ENCODE measurements around the gene MAP2K4.
"Not testable (repeated sequence)": the region's sequence is repeated elsewhere in the genome, so short reads cannot be mapped to it uniquely, and the experiment has no call there.

The MAP2K4 gene

GRCh38 chr17:12020642-12021622 lies at the start of gene MAP2K4:
MAP2K4 (plus strand) TSS chr17:12020877; CDS start chr17:12020887, 10 bp downstream.
- DNase-seq, result peak; percentile 63

DNA sequence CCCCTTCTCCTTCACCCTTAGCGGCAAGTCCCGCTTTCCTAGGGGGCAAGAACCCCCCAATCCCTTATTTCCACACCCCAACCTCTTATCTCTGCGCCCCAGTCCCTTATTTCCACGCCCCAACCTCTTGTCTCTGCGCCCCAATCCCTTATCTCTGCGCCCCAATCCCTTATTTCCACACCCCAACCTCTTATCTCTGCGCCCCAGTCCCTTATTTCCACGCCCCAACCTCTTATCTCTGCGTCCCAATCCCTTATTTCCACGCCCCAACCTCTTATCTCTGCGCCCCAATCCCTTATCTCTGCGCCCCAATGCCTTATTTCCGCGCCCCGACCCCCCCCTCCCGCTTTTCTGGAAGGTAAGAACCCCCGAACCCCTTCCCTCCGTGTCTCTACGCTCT lies 47.9 kb upstream of the MAP2K4 start:
- not testable (repeated sequence) for DNase-seq

DNA sequence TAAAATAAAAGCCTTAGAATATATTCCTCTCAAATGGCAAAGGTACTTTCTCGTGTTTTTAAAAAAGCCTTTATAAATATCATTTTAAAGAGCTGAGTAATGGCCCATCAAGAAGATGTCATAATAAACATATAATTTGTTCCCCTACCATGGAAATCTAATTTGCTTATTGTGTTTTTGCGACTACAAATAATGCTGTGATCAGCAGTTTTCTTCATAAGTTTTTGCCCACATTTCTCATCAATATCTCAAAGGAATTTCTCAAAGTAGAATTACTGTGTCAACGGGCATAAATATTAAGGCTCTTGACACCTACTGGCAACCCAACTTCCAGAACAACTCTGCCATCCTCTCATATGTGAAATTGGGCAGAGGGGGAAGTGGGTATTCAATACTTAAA lies 40.9 kb upstream of the MAP2K4 start:
- no peak for DNase-seq

GRCh38 chr17:11980813-11981212 lies 39.9 kb upstream of the MAP2K4 start:
- DNase-seq, result no peak

GRCh38 chr17:11981862-11982261 lies 38.8 kb upstream of the MAP2K4 start:
- DNase-seq, result no peak

GRCh38 chr17:11986179-11986941 lies 34.3 kb upstream of the MAP2K4 start:
- DNase-seq, result no peak

DNA sequence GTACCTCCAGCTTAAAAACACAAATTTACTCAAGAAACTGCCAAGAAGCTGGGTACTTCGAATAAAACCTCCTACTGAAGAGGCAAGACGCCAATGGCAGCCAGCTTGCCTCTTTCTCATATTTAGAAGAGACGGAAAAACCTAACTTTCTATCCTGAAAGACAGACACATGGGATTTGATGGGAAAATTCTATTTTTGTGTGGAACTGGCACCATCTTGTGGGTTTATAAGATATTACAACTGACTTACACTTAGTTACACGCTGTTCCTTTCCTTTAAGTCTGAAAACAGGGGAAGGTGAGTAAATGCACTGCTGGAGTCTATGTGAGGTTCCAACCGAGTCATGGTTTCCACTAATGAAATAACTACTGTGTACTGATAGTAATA lies 33.7 kb upstream of the MAP2K4 start:
- no peak for DNase-seq

GRCh38 chr17:11990363-11990983 lies 30.2 kb upstream of the MAP2K4 start:
- no peak for DNase-seq

DNA sequence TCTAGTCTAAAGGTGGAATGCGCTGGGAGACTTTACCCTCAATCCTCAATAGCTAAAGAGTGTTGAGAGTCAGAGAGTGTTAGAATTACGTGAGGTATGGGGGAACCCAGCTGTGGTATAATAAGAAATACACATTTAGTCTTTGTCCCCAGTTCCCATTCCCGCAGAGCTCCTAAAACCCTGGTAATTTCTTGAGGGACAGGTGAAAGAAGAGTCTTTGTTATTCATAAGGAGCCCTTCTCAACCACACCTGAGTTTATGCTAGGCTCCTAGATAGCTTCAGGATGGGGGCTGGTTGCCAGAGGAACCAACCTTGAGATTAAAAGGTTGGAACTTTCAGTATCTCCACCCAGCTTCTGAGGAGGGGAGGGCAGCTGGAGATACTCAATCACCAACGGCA lies 29.2 kb upstream of the MAP2K4 start:
- DNase-seq, result no peak

GRCh38 chr17:11996722-11997146 lies 23.9 kb upstream of the MAP2K4 start:
- peak; percentile 24 for DNase-seq

DNA sequence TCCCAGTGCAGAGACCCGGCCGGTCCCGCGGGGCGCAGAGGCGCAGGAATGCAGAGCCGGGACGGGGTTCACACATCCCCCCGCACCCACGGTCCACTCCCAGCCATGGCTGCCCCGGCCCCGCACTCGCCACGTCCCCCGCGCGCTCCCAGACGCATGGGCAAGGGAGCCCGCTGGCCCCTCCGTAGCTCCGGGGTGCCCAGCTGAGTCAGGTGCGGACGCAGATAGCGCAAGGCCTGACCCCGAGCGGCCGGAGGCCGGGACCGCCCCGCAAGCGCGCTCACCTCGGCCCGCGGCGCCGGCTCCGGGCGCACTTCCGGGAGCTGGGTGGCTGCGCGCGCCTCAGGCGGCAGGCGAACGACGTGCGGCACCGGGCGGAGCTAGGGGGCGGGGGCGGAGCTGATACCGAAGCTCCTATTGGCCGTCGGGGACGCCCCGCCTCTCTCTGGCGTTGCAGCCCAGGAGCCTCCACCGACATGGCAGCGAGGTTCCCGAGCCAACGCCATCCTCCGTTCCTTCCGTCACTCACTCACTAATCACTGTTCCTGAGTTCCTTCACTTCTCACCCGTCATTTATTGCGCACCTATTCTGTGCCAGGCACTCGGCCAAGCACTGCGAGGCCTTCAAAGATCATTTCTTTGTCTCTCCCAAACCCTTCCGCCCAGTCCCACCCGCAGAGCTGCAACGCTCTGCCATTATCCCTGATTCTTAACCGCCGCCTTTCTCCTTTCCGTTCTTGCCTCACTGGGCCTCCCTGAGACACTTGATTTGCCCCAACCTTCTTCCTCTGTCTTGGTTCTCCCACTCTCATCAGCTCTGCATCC lies 23.3 kb upstream of the MAP2K4 start, which contains the start of gene ZNF18:
TSS of gene ZNF18 (minus strand) at position 329 of the 825 bp plus-strand sequence. CDS start 4,646 bp downstream, outside the sequence.
- peak; percentile 84 for DNase-seq

DNA sequence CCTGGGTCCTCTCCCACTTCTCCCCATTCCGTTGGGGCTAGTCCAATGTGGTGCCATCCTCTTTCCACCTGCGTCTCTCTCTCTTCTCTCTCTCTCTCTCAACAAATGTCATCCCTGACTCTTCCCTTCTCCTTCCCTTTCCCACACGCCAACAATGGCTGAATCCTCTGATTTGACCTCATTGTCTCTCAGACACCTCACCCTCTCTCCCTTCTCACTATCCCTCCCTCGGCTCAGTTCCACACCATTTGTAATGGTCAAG lies 22.8 kb upstream of the MAP2K4 start:
- no peak for DNase-seq

GRCh38 chr17:11999696-12000095 lies 21.0 kb upstream of the MAP2K4 start:
- no peak for DNase-seq

DNA sequence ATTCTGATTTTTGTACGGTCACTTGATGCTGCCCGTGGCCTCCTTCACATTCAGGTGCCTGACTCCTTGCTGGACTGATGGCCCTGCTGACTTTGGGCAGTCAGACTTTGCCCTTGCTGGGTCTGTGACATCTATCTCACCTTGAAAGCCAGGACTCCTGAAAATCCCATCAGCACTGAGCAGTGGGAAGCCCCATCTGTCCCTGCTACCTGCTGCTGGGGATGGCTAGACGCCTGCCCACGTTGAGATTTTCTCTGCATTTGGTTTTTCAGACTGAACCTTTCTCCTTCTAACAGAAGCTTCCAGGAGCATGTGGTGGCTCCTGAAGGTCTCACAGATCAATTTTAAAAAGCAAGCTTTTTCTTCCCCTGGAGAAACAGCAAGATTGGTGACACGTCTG lies 13.2 kb upstream of the MAP2K4 start:
- no peak for DNase-seq

DNA sequence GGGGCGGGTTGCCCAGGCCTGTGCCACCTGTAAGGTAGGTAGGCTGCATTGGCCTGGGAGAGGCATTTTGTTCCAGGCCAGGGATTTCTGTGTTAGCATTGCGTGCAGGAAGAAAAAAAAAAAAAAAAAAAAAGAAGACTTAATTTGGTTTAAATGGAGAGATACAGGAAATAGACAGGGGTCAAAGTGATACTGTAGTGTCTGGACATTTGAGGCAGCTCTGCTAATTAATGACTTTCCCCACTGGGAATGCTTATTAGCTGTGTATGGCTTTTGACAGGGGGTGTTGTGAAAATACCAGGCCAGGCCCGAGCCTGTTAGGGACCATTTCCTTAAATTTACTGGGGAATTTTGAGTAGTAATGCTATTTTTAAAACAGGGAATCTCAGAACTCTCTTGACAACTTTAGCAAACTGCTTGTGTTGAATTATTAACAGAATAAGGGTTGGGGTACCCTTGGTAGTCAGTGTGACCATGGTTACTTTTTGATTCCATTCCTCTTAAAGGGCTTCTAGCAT lies 1.0 kb downstream of the MAP2K4 start:
- no peak for DNase-seq

GRCh38 chr17:12022310-12022709 lies 1.6 kb downstream of the MAP2K4 start:
- DNase-seq, result no peak

DNA sequence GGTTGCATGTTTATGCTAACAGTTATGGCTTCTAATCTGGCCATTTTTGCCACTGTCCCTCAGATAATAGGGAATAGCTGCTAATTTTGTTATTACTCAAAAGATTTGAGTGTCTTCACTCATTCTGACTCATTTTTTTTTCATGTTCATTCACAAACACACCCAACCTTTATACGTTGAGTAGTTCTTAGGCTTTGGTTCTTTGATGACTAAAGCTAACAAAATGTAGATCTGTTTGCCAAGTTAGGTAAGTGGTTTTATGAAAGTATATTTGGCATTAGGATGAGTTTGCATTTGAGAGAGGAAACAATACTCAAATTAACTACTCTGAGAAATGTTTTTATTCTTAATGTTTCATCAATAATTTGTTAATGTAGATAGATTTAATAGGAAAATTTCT lies 3.6 kb downstream of the MAP2K4 start:
- DNase-seq, result no peak

DNA sequence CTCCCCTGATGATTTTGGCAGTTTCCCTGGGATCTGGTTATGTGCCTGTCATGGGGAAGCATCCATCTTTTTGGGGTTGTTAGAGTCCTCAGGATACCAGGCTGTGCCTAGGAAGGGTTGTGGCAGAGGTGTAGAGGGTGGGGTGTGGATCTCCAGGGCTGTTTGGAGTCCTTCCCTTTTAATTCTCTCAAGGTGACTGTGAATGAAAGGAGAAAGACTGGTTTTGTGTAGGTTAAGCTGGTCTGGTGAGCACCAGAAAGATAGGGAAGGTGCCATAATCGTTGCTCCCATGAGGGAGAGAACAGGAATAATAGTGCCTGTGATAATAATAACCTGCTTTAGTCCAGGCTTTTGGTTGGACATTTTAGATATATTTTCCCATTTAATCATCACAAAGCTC lies 7.0 kb downstream of the MAP2K4 start:
- no peak for DNase-seq

DNA sequence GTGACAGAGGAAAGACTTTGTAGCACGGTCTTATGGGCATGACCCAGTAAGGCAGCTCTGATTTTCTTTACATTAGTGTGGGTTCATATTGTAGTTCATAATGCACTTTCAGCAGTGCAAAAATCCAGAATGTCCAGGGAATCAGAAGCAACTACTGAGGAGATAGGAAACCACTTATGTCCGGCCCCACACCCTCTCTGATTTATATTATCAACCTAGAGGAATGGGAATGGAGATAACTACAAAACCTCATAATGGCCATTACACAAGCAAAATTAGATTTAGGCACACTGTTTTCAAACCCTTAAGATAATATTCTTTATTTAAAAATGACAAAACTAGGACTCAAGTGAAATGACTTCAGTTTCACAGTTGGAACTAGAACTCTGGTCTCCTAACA lies 7.9 kb downstream of the MAP2K4 start:
- no peak for DNase-seq

DNA sequence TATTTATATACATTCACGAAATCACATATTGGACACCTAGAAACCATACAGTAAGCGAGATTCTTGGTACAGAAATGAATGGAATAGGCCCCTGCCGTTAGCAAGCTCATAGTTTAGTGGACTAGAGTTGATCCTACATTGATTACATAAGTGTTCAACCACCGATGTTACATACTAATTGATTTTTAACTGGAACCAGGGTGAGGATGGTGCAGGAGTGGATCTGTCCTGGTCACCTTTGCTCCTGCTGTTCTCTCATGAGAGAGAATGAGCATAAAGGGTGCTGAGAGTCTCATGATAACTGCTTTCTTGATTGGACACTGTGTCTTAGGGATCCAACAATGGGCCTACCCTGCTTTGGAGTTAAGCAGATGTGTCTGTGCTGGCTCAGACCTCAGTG lies 13.9 kb downstream of the MAP2K4 start:
- DNase-seq, result no peak

- DNase-seq, result no peak
These were observed 15.0 kb downstream of the MAP2K4 start for GRCh38 chr17:12035673-12036072.

GRCh38 chr17:12037970-12038369 lies 17.3 kb downstream of the MAP2K4 start:
- DNase-seq, result no peak

Data from NCI-H1092 treated with DMSO at 0.1 percent for 48 hours (cell line).